CD14-positive monocyte (primary cell): ENCODE measurements around the gene ABTB2. TPM values are rescaled to one million over a fixed set of nuclear protein-coding genes. Genes with fewer than 3 reads are reported as not detected.

Experiments
- DNase-seq, 3 donors: peaks; one replicate each; pipeline ENCODE4 v3.0.0-alpha.2; 2011 to 2022
- H2AFZ ChIP-seq: 2 replicates; pipeline ENCODE4 v1.6.0; 2012; ENCODE audit warnings: mild to moderate bottlenecking, low read depth, low read length, inconsistent platforms; ENCODE audit not compliant: insufficient read depth, poor library complexity, severe bottlenecking
- H3K27ac ChIP-seq, 2 donors: 1 replicate in 1 of 2; 2 replicates in 1 of 2; pipeline ENCODE4 v1.5.1; 2012 to 2013; ENCODE audit warnings: low read length in 2 of 2, control low read depth in 1 of 2, inconsistent platforms in 1 of 2, low read depth in 1 of 2, mild to moderate bottlenecking in 1 of 2
- H3K27me3 ChIP-seq, 2 donors: one replicate each; pipeline versions ENCODE4 v1.6.0 to v1.6.1; 2011 to 2013; ENCODE audit warnings: low read length in 2 of 2; ENCODE audit not compliant: control insufficient read depth in 2 of 2, insufficient read depth in 2 of 2
- H3K36me3 ChIP-seq, 2 donors: replicated peaks in 1 of 2; 1 replicate in 1 of 2; 2 replicates in 1 of 2; pipeline versions ENCODE4 v1.5.1 to v1.6.1; 2012 to 2013; ENCODE audit warnings: low read length in 2 of 2, control low read depth in 1 of 2, inconsistent platforms in 1 of 2, mild to moderate bottlenecking in 1 of 2; ENCODE audit not compliant: insufficient read depth in 2 of 2, control insufficient read depth in 1 of 2
- H3K4me1 ChIP-seq, 2 donors: 1 replicate in 1 of 2; 2 replicates in 1 of 2; pipeline versions ENCODE4 v1.5.1 to v1.6.1; 2012 to 2013; ENCODE audit warnings: low read length in 2 of 2, control low read depth in 1 of 2, inconsistent platforms in 1 of 2, mild to moderate bottlenecking in 1 of 2, moderate library complexity in 1 of 2; ENCODE audit not compliant: insufficient read depth in 2 of 2, control insufficient read depth in 1 of 2
- H3K4me2 ChIP-seq: replicated peaks from 2 replicates; pipeline ENCODE3; 2012; ENCODE audit warnings: low read length, moderate library complexity, mild to moderate bottlenecking; ENCODE audit not compliant: poor library complexity, severe bottlenecking; ENCODE audit errors: extremely low read depth
- H3K4me3 ChIP-seq, 3 experiments: fragments of 200-600 bp in 1 of 3; sonication (generic) in 1 of 3; replicated peaks in 1 of 3; 1 replicate in 2 of 3; 2 replicates in 1 of 3; pipeline ENCODE4 v1.5.1; 2011 to 2013; ENCODE audit warnings: low read length in 3 of 3, mild to moderate bottlenecking in 3 of 3, control low read depth in 2 of 3, low read depth in 2 of 3, inconsistent platforms in 1 of 3, moderate library complexity in 1 of 3
- H3K79me2 ChIP-seq: 2 replicates; pipeline ENCODE4 v1.6.0; 2012; ENCODE audit warnings: mild to moderate bottlenecking, control low read depth, inconsistent platforms, low read length, moderate library complexity; ENCODE audit not compliant: insufficient read depth
- H3K9ac ChIP-seq: 2 replicates; pipeline ENCODE4 v1.6.0; 2017; ENCODE audit warnings: low read length, mild to moderate bottlenecking; ENCODE audit not compliant: insufficient read depth, poor library complexity, severe bottlenecking
- H3K9me3 ChIP-seq, 2 donors: replicated peaks in 1 of 2; 1 replicate in 1 of 2; 2 replicates in 1 of 2; pipeline versions ENCODE4 v1.5.1 to v1.6.1; 2012 to 2013; ENCODE audit warnings: low read length in 2 of 2, control low read depth in 1 of 2; ENCODE audit not compliant: control insufficient read depth in 1 of 2, insufficient read depth in 1 of 2
- H4K20me1 ChIP-seq: 2 replicates; pipeline ENCODE4 v1.6.0; 2012; ENCODE audit warnings: mild to moderate bottlenecking, low read length, control low read depth, moderate library complexity; ENCODE audit not compliant: insufficient read depth
- H3K27ac Mint-ChIP-seq, 7 donors: one replicate each; pipeline ENCODE4 v1.8.0; 2020; ENCODE audit warnings: mild to moderate bottlenecking in 7 of 7, mixed read lengths in 7 of 7, moderate library complexity in 6 of 7, inconsistent platforms in 2 of 7
- H3K27me3 Mint-ChIP-seq, 3 donors: one replicate each; pipeline ENCODE4 v1.8.0; 2021 to 2022; ENCODE audit warnings: low read depth in 3 of 3, mild to moderate bottlenecking in 3 of 3, mixed read lengths in 3 of 3, moderate library complexity in 3 of 3, inconsistent platforms in 1 of 3
- H3K36me3 Mint-ChIP-seq, 2 donors: one replicate each; pipeline ENCODE4 v1.8.0; 2020; ENCODE audit warnings: mixed read lengths in 2 of 2, inconsistent platforms in 1 of 2, mild to moderate bottlenecking in 1 of 2
- H3K4me1 Mint-ChIP-seq: one replicate; pipeline ENCODE4 v1.8.0; 2020; ENCODE audit warnings: mild to moderate bottlenecking, mixed read lengths
- H3K4me3 Mint-ChIP-seq, 2 donors: one replicate each; pipeline ENCODE4 v1.8.0; 2020; ENCODE audit warnings: mild to moderate bottlenecking in 2 of 2, mixed read lengths in 2 of 2, moderate library complexity in 1 of 2
- H3K9me3 Mint-ChIP-seq, 7 donors: one replicate each; pipeline ENCODE4 v1.8.0; 2020 to 2022; ENCODE audit warnings: mixed read lengths in 7 of 7, mild to moderate bottlenecking in 6 of 7, moderate library complexity in 6 of 7, inconsistent platforms in 2 of 7
- WGBS: methylation state at CpG from one replicate; pipeline ENCODE4 v1.1.5; 2013; ENCODE audit warnings: missing lambda C conversion rate; ENCODE audit not compliant: insufficient coverage; 5-methylcytosine and 5-hydroxymethylcytosine counted together
- intact Hi-C, 2 donors: fragments of 100-400 bp; cut with micrococcal nuclease; formaldehyde crosslinking; loops; one replicate each; pipeline versions ENCODE4 v1.15.0 to v1.15.1; 2023
- polyA plus RNA-seq, 3 donors: library from polyadenylated mRNA; depleted of rRNA in 1 of 3; unstranded in 2 of 3; stranded (reverse) in 1 of 3; fragments of 300-500 nt in 2 of 3; fragments of >200 nt in 1 of 3; fragmentation: Illumina TruSeq in 2 of 3; gene quantifications; 1 replicate in 2 of 3; 2 replicates in 1 of 3; pipeline ENCODE4 v1.2.3, GENCODE V29; 2012 to 2021
- TF ChIP-seq, protein P1 (sequence below): fragments of 200-600 bp; IDR thresholded peaks from one replicate; pipeline ENCODE4 v1.8.0; 2022; ENCODE audit warnings: antibody characterized with exemption, mild to moderate bottlenecking

ABTB2 gene
- polyA plus RNA-seq, 3 donors: 0.25 to 1.7 (median 0.26) TPM

DNA sequence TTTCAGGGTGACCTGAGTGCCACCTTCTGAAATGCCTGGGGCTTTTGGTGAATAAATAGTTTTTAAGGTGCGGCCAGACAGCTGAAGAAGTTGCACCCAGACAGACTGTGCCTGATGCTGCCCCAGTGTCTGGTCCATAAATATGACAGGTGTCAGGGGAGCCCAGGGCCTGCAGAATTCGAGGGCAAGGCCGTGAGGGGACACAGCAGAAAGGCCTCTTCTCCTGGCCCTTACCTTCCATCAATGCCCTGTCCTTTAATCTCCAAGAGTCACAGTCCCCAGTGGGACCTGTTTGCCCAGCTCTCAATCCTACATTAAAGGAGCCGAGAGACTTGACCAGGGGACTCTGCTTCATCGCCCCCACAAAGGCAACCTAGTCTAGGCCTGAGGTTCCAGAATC, 206.6 kb downstream of the ABTB2 start:
- Histone ChIP-seq H3K36me3 (peaks cover 34 to 60% of the 10 kb centered on the region in 2 donors), H3K27me3 (no peaks in the 10 kb centered on the region), H3K4me1 (peaks cover 40% of the 10 kb centered on the region in 2 donors), H3K4me2 (no peak overlapping the region), H4K20me1 (no peaks in the 10 kb centered on the region), H3K27ac (no peak overlapping the region), H3K79me2 (no peaks in the 10 kb centered on the region), H3K9ac (no peak overlapping the region), H3K4me3 (no peak overlapping the region), H3K9me3 (no peaks in the 10 kb centered on the region), H2AFZ (no peak overlapping the region)
- H3K4me3 Mint-ChIP-seq: no peak overlapping the region
- H3K27ac Mint-ChIP-seq: no peak overlapping the region
- peaks cover 40% of the 10 kb centered on the region for H3K4me1 Mint-ChIP-seq
- 100% methylated on average over 5 of the region's 5 CpGs for WGBS
- peaks cover 0 to 2% (median 0%) of the 10 kb centered on the region in 3 donors for H3K27me3 Mint-ChIP-seq
- intact Hi-C loops: no loop called here
- peaks cover 44 to 45% of the 10 kb centered on the region in 2 donors for H3K36me3 Mint-ChIP-seq
- TF ChIP-seq, protein P1, sequence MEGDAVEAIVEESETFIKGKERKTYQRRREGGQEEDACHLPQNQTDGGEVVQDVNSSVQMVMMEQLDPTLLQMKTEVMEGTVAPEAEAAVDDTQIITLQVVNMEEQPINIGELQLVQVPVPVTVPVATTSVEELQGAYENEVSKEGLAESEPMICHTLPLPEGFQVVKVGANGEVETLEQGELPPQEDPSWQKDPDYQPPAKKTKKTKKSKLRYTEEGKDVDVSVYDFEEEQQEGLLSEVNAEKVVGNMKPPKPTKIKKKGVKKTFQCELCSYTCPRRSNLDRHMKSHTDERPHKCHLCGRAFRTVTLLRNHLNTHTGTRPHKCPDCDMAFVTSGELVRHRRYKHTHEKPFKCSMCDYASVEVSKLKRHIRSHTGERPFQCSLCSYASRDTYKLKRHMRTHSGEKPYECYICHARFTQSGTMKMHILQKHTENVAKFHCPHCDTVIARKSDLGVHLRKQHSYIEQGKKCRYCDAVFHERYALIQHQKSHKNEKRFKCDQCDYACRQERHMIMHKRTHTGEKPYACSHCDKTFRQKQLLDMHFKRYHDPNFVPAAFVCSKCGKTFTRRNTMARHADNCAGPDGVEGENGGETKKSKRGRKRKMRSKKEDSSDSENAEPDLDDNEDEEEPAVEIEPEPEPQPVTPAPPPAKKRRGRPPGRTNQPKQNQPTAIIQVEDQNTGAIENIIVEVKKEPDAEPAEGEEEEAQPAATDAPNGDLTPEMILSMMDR: no peak
- no peaks in the 10 kb centered on the region for H3K9me3 Mint-ChIP-seq
- DNase-seq: no peak

- intact Hi-C loops: no loop called here
- Histone ChIP-seq H3K27ac (peak overlapping the region in 1 of 2 donors; percentile 12), H3K79me2 (no peaks in the 10 kb centered on the region), H4K20me1 (no peaks in the 10 kb centered on the region), H3K27me3 (no peaks in the 10 kb centered on the region), H3K36me3 (peaks cover 36 to 63% of the 10 kb centered on the region in 2 donors), H3K9me3 (no peaks in the 10 kb centered on the region), H3K4me3 (no peak overlapping the region), H3K4me2 (no peak overlapping the region), H3K4me1 (peaks cover 40% of the 10 kb centered on the region in 2 donors), H3K9ac (no peak overlapping the region), H2AFZ (no peak overlapping the region)
- peaks cover 45% of the 10 kb centered on the region for H3K4me1 Mint-ChIP-seq
- TF ChIP-seq, protein P1: no peak
- H3K27me3 Mint-ChIP-seq: peaks cover 0 to 2% (median 0%) of the 10 kb centered on the region in 3 donors
- H3K4me3 Mint-ChIP-seq: no peak overlapping the region
- 100% methylated on average over 4 of the region's 6 CpGs for WGBS
- no peak for DNase-seq
- peak overlapping the region in 3 of 7 donors; percentile 10 to 21 (median 21) for H3K27ac Mint-ChIP-seq
- H3K9me3 Mint-ChIP-seq: no peaks in the 10 kb centered on the region
- peaks cover 49% of the 10 kb centered on the region in 2 donors for H3K36me3 Mint-ChIP-seq
Measured at GRCh38 chr11:34150494-34151151, 207.2 kb downstream of the ABTB2 start.
